ENCODE measurements around the gene MT1HL1. TPM values are rescaled to one million over a fixed set of nuclear protein-coding genes. Genes with fewer than 3 reads are reported as not detected.

MT1HL1 gene
- total RNA-seq (2012; rRNA removed), result not detected in 2 replicates
- polyA plus RNA-seq (2012; rRNA removed), result not detected in 2 replicates
- not detected in 2 replicates for polyA plus RNA-seq (2012; cell fraction: cytosol; rRNA removed)
- not detected in 2 replicates for polyA plus RNA-seq (2012; cell fraction: nucleus; rRNA removed; ENCODE audit: low replicate concordance)
- not detected for Bru-seq, nascent RNA
- BruChase-seq, experiment 1, labeled RNA remaining after a 6-hour chase, result not detected
- not detected for BruChase-seq, experiment 2, labeled RNA remaining after a 2-hour chase
- long read RNA-seq, result 0 reads

- no peak within 1 kb of the TSS for H2AFZ ChIP-seq (replicated peaks; ENCODE audit: low read length, poor library complexity)
- no peak within 1 kb of the TSS for H3K4me3 ChIP-seq (ENCODE audit: insufficient read depth, low read depth, low read length)
- H3K79me1 ChIP-seq (ENCODE audit: low read depth in 1 of 2, low read length in 2 of 2), result no peaks in the 10 kb centered on the region
- ATAC-seq (ENCODE audit: low read depth) (no peak), DNase-seq (no peak)
- no peak within 1 kb of the TSS for H3K9ac ChIP-seq (ENCODE audit: low read depth, low read length)
- H4K8ac ChIP-seq (ENCODE audit: low read depth in 2 of 2, low read length in 2 of 2), result no peak within 1 kb of the TSS
- no peaks in the 10 kb centered on the region for H3K4me1 ChIP-seq (ENCODE audit: control insufficient read depth, insufficient read depth, low read length)
- H4K91ac ChIP-seq (ENCODE audit: insufficient read depth, low read depth, low read length), result no peak within 1 kb of the TSS
- H3K56ac ChIP-seq (ENCODE audit: extremely low read depth, insufficient read depth, low read length), result no peak within 1 kb of the TSS
- no peaks in the 10 kb centered on the region for H3K36me3 ChIP-seq (ENCODE audit: control insufficient read depth, insufficient read depth, low read length)
- no peak within 1 kb of the TSS for H3K4ac ChIP-seq (ENCODE audit: low read depth, low read length)
- intact Hi-C loops (cut with micrococcal nuclease), result no loop called here
- H2BK5ac ChIP-seq (ENCODE audit: low read depth, low read length, poor library complexity, severe bottlenecking), result no peak within 1 kb of the TSS
- no peak within 1 kb of the TSS for H3K18ac ChIP-seq (ENCODE audit: low read depth, low read length)
- peaks cover 30% of the 10 kb centered on the region for H3K9me3 ChIP-seq (ENCODE audit: control insufficient read depth, insufficient read depth, low read length)
- H4K5ac ChIP-seq (ENCODE audit: low read depth, low read length), result no peak within 1 kb of the TSS
- no TSS peak for BruUV-seq (replicated peaks)
- 80% methylated on average over 3 of the region's 18 CpGs; no CpG with 5 or more reads in 1 of the 2 experiments for WGBS, 2 experiments (ENCODE audit: extremely low coverage in 2 of 2, insufficient read length in 1 of 2)
- H3K27ac ChIP-seq (ENCODE audit: insufficient read depth, low read length), result no peak within 1 kb of the TSS
- H3K4me2 ChIP-seq (ENCODE audit: low read depth, low read length), result no peak within 1 kb of the TSS
- H3K27me3 ChIP-seq (ENCODE audit: control insufficient read depth, insufficient read depth, low read length), result no peaks in the 10 kb centered on the region
- H3K9me1 ChIP-seq (ENCODE audit: insufficient read depth, low read length), result no peaks in the 10 kb centered on the region
- no peak within 1 kb of the TSS for H2AK5ac ChIP-seq (ENCODE audit: low read depth, low read length)
- dilution Hi-C loops (cut with HindIII; ENCODE audit: low sequenced_read_pairs, unreplicated experiment), result no loop called here
- CTCF ChIA-PET, result no interaction called here
- H2BK120ac ChIP-seq (ENCODE audit: low read depth, low read length), result no peak within 1 kb of the TSS
- H4K20me1 ChIP-seq (ENCODE audit: insufficient read depth, low read length), result no peaks in the 10 kb centered on the region
- H3K23ac ChIP-seq (ENCODE audit: low read depth, low read length), result no peak within 1 kb of the TSS
- TF ChIP-seq CHD1 (IDR thresholded peaks at IDR 0.05; ENCODE audit: low read depth, low read length) (no peak), BHLHE40 (IDR thresholded peaks at IDR 0.05; ENCODE audit: low read depth, low read length) (no peak), USF2 (IDR thresholded peaks at IDR 0.05; ENCODE audit: low read depth, low read length) (no peak), MAFK (IDR thresholded peaks at IDR 0.05; ENCODE audit: low read depth, low read length) (no peak), ELK1 (IDR thresholded peaks at IDR 0.05; ENCODE audit: borderline replicate concordance, low read depth, low read length) (no peak), NFE2L2 (IDR thresholded peaks at IDR 0.05; ENCODE audit: low read depth, low read length) (no peak), CTCF (conservative IDR thresholded peaks at IDR 0.05; ENCODE audit: low read depth, low read length) (no peak), MXI1 (IDR thresholded peaks at IDR 0.05; ENCODE audit: borderline replicate concordance, low read depth, low read length) (no peak), SMC3 (IDR thresholded peaks at IDR 0.05; ENCODE audit: low read depth, low read length) (no peak), FOS (IDR thresholded peaks at IDR 0.05; ENCODE audit: low read depth, low read length) (no peak), RCOR1 (IDR thresholded peaks at IDR 0.05; ENCODE audit: insufficient replicate concordance, low read length) (no peak), MAZ (IDR thresholded peaks at IDR 0.05; ENCODE audit: borderline replicate concordance, low read depth, low read length) (no peak), RFX5 (IDR thresholded peaks at IDR 0.05; ENCODE audit: low read depth, low read length) (no peak), RAD21 (IDR thresholded peaks at IDR 0.05; ENCODE audit: low read length) (no peak)
- POLR2A ChIA-PET (ENCODE audit: unreplicated experiment), result no interaction called here
- H3K14ac ChIP-seq (replicated peaks; ENCODE audit: low read depth, low read length), result no peak within 1 kb of the TSS
- no peak within 1 kb of the TSS for H2BK15ac ChIP-seq (ENCODE audit: low read depth, low read length)
- H2BK20ac ChIP-seq (ENCODE audit: low read depth, low read length), result no peak within 1 kb of the TSS
- H2AK9ac ChIP-seq (replicated peaks; ENCODE audit: low read depth, low read length, poor library complexity), result no peak within 1 kb of the TSS
- in situ Hi-C loops (cut with MboI; ENCODE audit: low sequenced_read_pairs), result no loop called here
Measured at GRCh38 chr1:237004116-237004515, at the start of gene MT1HL1. Gene MT1HL1 (minus strand): TSS chr1:237004441. CDS start chr1:237004372, 69 bp downstream.

Measured in IMR-90 (cell line).